ENCODE data around the gene MRPL55.

The MRPL55 gene

DNA sequence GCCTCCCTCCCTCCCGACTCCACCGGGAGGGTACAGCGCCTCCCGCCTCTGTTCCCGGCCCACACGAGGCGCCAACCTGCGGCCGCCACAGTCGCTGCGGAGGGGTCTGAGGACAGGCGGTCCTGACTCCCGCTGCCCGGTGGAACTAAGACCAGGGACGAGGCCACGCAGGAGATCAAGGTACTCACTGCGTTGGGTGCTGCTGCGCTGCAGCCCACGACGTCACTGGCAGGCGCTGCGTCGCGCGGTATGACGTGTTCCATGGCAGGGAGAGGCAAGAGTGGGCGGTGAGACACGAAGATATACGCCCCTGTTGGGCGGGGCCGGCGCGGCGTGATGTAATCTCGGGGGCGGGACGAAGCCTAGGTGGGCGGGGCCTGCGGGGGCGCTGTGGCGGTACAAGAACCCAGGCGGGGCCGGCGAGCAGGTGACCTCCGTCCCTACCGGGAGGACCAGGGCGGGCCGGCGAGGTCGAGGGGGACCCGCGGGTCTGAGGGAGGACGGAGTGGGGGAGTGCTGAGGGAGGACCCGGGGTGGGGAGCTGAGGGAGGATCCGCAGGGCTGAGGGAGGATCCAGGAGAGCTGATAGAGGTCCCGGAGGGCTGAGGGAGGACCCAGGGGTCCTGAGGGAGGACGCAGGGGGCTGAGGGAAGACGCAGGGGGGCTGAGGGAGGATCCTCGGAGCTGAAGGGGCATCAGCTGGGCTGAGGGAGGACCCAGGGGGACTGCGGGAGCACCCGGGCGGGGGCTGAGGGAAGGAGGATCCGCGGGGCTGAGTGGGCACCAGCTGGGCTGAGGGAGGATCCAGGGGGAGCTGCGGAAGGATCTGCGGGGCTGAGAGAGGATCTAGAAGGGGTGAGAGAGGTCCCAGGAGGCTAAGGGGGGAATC lies at the start of gene MRPL55:
Gene MRPL55, minus strand, starts transcription at position 227 of the 889 bp plus-strand sequence. CDS start 1,039 bp downstream, outside the sequence.
- peak; percentile 97 for FAIRE-seq
- DNase-seq (ENCODE audit: insufficient read length, low spot score), result peak; percentile 95

DNA sequence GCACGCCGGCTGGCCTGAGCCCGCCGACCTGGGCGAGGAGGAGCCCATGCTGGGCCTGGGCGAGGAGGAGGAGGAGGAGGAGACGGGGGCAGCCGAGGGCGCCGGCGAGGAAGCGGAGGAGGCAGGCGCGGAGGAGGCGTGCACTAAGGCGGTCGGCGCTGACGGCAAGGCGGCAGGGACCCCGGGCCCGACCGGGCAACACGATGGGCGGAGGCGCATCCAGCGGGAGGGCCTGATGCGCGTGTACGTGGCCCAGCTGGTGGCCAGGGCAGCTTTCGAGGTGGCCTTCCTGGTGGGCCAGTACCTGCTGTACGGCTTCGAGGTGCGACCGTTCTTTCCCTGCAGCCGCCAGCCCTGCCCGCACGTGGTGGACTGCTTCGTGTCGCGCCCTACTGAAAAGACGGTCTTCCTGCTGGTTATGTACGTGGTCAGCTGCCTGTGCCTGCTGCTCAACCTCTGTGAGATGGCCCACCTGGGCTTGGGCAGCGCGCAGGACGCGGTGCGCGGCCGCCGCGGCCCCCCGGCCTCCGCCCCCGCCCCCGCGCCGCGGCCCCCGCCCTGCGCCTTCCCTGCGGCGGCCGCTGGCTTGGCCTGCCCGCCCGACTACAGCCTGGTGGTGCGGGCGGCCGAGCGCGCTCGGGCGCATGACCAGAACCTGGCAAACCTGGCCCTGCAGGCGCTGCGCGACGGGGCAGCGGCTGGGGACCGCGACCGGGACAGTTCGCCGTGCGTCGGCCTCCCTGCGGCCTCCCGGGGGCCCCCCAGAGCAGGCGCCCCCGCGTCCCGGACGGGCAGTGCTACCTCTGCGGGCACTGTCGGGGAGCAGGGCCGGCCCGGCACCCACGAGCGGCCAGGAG lies 49.3 kb upstream of the MRPL55 start:
- FAIRE-seq (no peak), DNase-seq (ENCODE audit: insufficient read length, low spot score) (no peak)

DNA sequence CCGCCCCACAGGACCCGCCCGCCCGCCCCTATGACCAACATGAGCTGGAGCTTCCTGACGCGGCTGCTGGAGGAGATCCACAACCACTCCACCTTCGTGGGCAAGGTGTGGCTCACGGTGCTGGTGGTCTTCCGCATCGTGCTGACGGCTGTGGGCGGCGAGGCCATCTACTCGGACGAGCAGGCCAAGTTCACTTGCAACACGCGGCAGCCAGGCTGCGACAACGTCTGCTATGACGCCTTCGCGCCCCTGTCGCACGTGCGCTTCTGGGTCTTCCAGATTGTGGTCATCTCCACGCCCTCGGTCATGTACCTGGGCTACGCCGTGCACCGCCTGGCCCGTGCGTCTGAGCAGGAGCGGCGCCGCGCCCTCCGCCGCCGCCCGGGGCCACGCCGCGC lies 48.6 kb upstream of the MRPL55 start:
- FAIRE-seq (no peak), DNase-seq (ENCODE audit: insufficient read length, low spot score) (no peak)

DNA sequence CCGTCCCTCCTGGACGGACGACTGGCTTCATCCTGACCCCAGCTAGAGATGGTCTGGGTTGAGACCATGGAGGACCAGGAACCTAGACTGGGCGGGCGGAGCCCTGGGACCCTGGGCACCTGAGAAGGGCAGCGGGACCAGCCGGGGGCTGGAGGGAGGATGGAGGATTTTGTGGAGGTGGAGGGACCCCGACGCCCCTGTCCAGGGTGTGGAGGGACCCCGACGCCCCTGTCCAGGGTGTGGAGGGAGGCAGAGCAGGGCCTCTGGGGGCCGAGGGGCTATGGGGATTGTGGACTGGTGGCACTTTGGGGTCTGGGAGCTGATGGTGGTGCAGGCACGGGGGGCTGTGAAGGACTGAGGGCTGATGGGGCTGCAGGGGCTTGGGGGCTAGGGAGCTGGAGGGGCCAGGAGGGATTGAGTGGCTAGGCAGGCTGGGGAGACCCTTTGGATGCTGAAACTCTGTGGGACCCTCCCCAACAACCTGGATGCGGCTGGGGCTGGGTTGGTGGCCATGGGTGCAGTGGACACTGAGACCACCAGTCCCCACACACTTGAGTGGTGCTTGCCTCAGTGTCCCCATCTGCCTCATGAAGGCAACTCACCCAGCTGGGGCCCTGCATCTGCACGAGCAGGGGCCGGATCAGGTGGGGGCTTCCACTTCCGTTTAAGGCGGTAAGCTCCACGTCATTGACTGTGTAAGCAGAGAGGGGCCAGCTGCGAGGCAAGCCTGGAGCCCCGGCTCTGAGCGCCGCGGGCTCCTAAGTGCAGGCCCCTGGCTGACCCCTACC lies 48.0 kb upstream of the MRPL55 start:
- FAIRE-seq (no peak), DNase-seq (ENCODE audit: insufficient read length, low spot score) (no peak)

DNA sequence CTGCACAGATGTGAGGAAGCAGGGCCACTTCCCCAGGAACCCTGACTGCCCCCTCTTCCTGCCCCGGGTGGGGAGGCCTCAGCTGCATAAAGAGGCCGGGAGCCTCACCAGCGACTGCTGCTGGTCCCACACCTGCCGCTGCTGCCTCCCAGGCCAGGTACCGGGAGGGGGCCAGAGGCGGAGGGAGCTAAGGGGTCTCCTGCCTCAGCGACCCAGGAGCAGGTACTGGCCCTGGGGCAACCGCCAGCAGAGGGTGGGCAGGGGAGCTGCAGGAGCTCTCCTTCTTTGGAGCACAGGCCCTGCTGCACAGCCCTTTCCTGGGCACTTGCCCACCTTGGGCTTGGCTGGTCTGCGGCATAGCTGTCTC lies 47.4 kb upstream of the MRPL55 start:
- DNase-seq (ENCODE audit: insufficient read length, low spot score) (no peak), FAIRE-seq (no peak)

DNA sequence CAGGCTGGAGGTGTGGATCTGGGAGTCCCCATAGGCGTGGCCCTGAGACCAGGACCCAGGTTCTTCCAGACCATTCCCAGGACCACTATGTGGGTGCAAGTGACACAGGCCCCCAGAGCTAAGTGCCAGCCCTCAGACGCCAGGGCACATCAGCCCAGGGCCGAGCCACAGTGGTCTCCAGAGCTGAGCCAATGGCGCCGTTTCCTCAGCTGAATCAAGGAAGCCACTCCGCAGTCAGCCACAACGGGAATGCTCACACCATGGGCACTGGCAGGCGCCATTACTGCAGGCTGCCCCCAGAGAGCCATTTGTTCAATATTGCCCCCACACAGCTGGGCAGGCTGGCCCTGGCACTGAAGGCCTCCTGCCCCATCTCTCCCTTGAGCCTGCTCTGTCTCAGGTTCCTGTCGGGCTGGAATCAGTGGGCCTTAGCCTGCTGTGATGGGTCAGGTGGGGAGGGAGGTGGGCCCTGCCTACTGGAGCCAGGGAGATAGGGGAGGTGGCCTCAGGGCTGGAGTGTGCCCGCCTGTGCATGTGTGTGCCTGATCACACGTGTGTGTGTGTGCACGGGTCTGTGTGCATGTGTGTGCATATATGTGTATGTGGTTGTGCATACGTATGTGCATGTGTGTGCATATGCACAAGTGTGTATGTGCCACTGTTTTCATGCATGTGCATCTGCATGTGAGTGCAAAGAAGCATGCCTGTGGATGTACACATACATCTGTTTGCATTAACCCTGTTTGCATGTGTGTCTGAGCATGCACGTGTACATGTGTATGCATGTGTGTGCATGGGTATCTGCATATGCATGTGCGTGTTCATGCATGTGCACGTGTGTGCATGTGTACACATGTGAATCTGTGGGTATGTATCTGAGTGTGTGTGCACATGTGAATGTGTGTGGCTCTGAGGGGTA lies 46.8 kb upstream of the MRPL55 start:
- DNase-seq (ENCODE audit: insufficient read length, low spot score) (no peak), FAIRE-seq (no peak)

DNA sequence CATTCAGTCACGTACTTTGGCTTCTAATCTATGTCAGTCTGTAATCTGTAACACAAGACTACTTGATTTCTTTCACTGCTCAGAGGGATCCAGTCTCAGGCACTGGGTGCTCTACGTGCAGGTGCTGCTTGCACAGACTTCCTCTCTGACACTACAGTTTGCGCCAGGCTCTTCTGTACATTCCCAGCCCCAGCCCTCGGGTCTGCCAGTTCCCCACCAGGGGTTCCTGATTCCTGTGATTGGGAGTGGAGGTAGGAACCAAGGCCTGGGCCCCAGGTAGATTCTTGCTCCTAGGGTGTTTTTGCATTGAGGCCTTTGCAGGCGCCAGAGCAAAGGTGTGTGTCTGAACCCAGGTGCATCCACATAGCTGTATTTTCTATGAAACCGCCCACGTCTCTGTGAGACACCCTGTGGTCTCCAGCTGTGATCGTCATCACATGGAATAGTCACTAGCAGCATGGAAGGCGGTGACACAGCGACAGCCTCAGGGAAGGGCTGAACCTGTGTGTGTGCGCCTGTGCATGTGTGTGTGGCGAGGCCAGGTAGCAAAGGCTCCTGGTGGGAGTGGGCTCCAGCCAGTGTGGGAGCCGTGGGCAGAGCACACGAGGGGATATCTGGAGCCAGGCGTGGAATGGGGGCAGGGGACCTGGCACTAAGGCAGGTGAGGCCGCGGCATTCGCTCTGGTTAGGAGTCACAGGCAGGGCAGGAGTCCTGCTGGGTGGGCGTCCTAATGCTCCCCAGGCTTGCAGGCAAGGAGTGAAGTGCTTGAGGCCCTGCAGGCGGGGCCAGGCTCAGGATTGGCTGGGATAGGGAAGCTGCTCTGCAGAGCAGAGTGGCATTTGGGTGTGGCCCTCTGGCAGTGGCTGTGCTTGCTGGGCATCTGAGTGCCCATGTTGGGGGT lies 45.8 kb upstream of the MRPL55 start:
- no peak for FAIRE-seq
- DNase-seq (ENCODE audit: insufficient read length, low spot score), result no peak

DNA sequence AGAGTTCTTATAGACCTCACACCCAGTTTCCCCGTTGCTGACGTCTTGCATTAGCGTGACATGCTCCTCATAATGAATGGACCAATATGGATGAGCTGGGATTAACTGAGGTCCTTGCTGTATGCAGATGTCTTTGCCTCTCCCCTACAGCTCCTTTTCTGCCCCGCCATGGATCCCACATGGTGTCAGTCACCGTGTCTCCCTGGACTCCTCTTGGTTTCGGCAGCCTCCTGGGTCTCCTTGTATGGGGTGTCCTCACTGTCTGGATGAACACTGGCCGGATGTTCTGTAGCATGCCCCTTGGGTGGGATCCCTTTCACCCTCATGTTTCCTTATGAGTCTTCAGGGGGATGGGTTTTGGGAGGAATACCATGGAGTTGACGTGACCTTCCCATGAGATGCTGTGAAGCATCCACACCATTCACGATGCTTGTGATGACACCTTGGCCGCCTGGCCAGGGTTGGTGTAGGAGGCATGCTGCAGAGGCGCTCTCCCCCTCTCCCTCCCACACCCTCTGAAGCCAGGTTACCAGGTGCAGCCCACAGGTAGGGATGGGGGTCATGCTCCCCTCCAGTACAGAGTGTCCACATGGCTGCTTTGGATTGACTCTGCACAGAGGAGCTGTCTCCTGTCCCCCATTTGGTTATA lies 45.0 kb upstream of the MRPL55 start:
- no peak for DNase-seq (ENCODE audit: insufficient read length, low spot score)
- no peak for FAIRE-seq

DNA sequence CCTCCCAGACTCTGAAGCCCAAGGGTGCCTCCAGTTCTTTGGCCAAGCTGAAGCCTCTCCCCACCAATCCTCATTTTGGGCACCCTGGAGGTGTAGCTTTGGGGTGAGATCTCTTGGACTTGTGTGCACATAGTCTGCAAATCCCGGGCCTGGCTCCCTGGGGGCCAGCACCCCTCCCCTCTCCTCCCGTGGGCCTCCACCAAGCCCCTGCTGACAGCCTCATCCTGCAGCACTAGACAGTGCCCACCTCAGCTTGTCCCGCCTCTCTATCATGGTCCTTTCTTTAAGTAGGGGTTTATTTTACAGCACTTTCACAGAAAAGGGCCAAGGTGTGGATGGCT lies 43.8 kb upstream of the MRPL55 start:
- FAIRE-seq (no peak), DNase-seq (ENCODE audit: insufficient read length, low spot score) (no peak)

DNA sequence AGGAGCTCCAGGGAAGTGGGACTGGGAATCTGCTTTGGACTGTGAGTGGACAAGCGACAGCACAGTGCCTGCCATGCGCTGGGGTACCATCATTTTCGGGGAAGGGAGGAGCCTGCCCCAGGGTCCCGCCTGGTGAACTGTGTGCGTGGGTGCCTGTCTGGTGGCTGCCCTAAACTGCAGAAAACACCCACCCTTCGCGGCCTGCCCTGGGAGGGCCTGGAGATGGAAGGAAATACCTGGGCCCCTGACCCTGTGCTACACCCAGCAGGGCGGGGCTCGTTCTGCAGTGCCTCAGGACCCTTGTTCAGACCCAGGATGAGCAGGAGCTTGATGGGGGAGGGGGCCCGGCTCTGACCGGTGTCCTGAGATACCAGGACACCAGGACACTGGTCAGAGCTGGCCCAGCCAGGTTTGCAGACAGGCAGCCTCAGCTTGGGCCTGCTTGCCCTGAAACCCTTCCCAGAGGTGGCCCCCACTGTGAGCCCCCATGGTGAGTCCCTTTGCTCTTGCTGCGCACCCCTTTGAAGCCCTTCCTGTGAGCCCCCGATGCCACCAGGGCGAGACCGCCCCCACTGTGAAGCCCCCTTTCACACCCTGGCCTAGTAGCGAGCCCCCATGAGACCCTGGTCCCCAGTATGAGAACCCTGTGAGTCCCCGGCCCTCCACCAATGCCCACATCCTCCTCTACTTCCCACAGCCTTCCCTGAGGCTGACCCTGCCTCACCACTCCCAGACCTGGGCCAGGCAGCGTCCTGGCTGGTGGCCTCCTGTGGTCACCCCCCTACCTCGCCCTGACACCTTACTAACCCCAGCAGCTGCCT lies 43.2 kb upstream of the MRPL55 start:
- DNase-seq (ENCODE audit: insufficient read length, low spot score) (no peak), FAIRE-seq (no peak)

DNA sequence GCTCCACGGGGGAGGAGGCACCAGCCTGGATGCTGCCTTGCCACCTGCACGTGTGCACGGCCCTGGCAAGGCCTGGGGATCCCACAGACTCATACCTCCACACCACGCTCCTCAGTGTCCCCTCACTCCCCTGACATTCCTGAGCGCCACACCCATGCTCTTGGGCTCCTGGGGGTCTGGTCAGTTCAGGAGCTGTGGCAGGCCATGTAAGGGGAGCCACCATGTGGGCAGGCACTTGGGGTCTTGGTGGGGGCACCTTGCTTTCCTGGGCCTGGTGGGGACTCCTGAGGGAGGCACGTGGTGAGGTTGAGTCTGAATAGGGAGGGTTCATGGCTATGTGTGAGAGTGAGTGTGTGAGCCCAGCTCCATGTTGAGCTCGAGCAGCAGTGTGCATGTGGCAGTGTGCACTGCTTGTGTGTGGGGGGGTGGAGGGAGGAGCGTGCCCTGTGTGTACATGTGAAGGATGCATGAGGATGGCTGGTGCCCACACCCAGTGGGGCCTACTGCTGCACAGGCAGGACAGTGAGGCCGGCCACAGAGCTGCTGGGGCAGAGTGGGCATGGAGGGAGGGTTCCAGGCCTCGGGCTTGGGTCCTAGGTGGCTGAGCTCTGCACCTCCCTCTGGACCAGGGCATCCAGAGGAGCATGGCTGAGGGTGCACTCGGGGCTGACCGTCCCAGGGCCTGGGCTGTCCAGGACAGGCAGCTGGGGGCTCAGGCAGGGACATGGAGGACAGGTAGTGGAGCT lies 42.3 kb upstream of the MRPL55 start:
- DNase-seq (ENCODE audit: insufficient read length, low spot score) (no peak), FAIRE-seq (no peak)

DNA sequence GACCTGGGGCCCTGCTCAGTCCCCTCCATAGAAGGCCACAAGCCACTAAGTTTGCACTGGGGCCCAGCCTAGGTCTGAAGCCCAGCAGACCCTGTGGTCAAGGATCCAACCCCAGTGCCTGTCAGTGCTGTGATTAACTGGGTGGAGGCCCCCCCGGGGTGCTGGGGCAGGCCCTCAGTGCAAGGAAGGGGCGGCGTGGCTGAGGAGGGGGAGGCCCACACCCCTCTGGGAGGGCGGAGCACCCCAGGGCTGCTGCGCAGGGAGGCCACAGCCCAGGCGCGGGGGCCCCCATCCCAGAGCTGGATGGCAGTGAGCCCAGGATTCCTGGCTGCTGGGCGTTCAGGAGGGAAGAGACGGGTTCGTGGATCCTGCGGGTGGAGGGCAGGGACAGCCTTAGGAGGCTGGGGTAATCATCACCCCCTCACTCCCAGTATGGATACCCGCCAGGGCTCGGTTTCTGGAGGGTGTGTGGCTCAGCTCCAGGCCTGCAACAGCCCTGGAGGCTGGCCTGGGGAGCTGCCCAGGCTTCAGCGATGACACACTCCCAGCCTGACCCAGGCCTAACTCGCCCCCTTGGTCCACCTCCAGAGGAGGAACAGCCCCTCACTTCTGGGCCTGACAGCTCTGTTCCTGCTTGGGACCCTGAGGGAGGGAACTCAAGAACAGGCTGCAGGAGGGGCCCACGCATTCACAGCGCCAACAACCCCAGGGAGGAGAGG lies 41.5 kb upstream of the MRPL55 start:
- FAIRE-seq (no peak), DNase-seq (ENCODE audit: insufficient read length, low spot score) (no peak)

DNA sequence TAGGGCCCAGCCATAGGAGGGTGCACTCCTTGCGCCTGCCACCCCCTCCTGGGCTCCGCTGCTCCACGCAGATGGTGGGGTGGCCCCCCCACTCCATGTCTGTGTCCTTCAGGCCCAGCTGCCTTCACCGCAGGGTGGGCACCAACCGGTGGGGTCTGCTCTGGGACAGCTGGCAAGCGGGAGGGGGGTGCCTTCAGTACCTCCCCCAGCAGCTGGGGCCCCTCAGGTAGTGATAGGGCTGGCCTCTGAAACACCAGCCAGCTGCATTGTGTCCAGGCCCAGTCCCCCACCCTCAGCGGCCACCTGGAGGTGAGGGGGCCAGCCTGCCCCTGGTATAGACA lies 41.0 kb upstream of the MRPL55 start:
- no peak for DNase-seq (ENCODE audit: insufficient read length, low spot score)
- FAIRE-seq, result no peak

DNA sequence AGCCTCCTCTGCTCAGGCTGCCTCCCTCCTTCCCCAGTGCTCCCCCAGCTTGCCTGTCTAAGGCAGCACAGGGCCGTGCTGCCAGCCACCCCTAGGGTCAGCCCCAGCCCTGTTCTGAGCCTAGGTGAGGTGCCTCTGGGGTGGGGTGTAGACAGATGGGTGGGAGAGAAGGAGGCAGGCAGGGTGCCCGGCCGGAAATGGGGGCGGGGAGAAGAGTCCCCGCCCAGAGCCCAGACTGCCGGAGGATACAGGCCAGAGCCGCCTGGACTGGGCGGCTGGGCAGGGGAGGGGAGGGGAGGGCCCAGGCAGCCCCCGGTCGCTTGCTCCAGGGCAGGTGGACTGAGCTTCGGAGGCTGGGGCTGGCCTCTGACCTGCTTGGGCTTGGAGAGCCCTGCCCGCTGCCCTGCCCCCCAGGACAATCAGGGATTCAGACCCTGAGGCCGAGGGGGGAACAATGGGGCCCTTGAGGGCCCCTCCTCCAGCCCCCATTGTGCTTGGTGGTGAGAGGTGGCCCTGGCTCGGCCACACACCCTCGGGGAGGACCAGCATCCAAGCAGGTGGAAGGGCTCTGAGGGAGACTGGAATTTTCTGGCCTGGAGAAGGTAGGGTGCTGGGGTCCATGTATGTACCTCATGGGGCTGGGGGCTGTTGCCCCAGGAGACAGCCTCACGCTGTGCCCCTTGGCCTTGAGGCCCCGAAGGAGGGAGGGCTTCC lies 40.5 kb upstream of the MRPL55 start, which contains the start of gene GJC2:
Gene GJC2, plus strand, starts transcription at position 525 of the 714 bp plus-strand sequence. CDS start 7,829 bp downstream, outside the sequence.
- FAIRE-seq, result no peak
- DNase-seq (ENCODE audit: insufficient read length, low spot score), result no peak

DNA sequence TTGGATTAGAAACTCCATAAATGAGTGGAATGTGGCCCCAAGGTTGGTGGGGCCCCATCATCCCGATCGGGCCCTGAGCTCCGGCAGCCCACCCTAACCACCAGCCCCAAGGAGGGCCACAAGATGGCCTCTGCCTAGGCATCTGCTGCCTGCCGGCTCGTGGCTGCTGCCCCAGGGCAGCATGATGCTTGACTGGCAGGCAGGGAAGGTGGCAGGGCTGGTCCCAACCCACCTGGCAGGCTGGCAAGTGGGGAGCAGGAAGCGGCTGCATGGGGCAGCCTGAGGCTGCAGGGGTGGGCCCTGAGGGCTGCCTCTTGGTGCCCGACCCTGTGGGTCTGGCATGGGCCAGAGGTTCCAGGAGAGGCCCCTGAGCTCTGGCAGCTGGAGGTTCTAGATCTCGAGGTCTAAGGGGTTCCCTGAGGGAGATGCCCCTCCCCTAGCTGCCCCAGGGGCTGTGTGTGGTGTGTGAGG lies 39.9 kb upstream of the MRPL55 start:
- no peak for FAIRE-seq
- no peak for DNase-seq (ENCODE audit: insufficient read length, low spot score)

All from GM19239 (cell line).